Effector CD8-positive, alpha-beta T cell (primary cell): Measurements from ENCODE around the gene DCHS2.

Experiments used
- DNase-seq: peaks from one replicate; lab custom pipeline; 2025; lab: John Stamatoyannopoulos, UW

The DCHS2 gene

GRCh38 chr4:154319736-154320135 is 171.9 kb downstream of the DCHS2 start:
- DNase-seq, result no peak

- no peak for DNase-seq
These were observed 174.2 kb downstream of the DCHS2 start for GRCh38 chr4:154317201-154317999.

- DNase-seq, result no peak
These were observed 175.9 kb downstream of the DCHS2 start for GRCh38 chr4:154315741-154316140.

- no peak for DNase-seq
These were observed 177.4 kb downstream of the DCHS2 start for GRCh38 chr4:154314248-154314647.

- no peak for DNase-seq
These were observed 178.5 kb downstream of the DCHS2 start for GRCh38 chr4:154313004-154313585.

- DNase-seq, result no peak
These were observed 179.4 kb downstream of the DCHS2 start for GRCh38 chr4:154312246-154312645.

- no peak for DNase-seq
These were observed 181.0 kb downstream of the DCHS2 start for GRCh38 chr4:154310578-154310977.

GRCh38 chr4:154308207-154308606 is 183.4 kb downstream of the DCHS2 start:
- no peak for DNase-seq

GRCh38 chr4:154307451-154307850 is 184.1 kb downstream of the DCHS2 start:
- no peak for DNase-seq

GRCh38 chr4:154305616-154306015 is 186.0 kb downstream of the DCHS2 start:
- no peak for DNase-seq

GRCh38 chr4:154304679-154305078 is 186.9 kb downstream of the DCHS2 start:
- no peak for DNase-seq

GRCh38 chr4:154294652-154295350 is 196.8 kb downstream of the DCHS2 start:
- DNase-seq, result no peak

GRCh38 chr4:154293427-154293826 is 198.2 kb downstream of the DCHS2 start:
- no peak for DNase-seq

GRCh38 chr4:154292589-154292988 is 199.0 kb downstream of the DCHS2 start:
- no peak for DNase-seq

- no peak for DNase-seq
These were observed 214.4 kb downstream of the DCHS2 start for GRCh38 chr4:154277172-154277571.

- DNase-seq, result no peak
These were observed 215.1 kb downstream of the DCHS2 start for GRCh38 chr4:154276496-154276895.

GRCh38 chr4:154254999-154255398 is 236.6 kb downstream of the DCHS2 start:
- DNase-seq, result no peak

- DNase-seq, result no peak
These were observed 257.0 kb downstream of the DCHS2 start for GRCh38 chr4:154234576-154234975.

- DNase-seq, result no peak
These were observed 259.7 kb downstream of the DCHS2 start for GRCh38 chr4:154231806-154232478.

GRCh38 chr4:154230723-154231122 is 260.9 kb downstream of the DCHS2 start:
- no peak for DNase-seq

GRCh38 chr4:154230091-154230490 is 261.5 kb downstream of the DCHS2 start:
- DNase-seq, result no peak

GRCh38 chr4:154222875-154223274 is 268.7 kb downstream of the DCHS2 start:
- DNase-seq, result no peak
